GM19468 (cell line): ENCODE results near the gene MUC13.
"Not testable (repeated sequence)": the region's sequence is repeated elsewhere in the genome, so short reads cannot be mapped to it uniquely, and the experiment has no call there.

Source experiments
- ATAC-seq: cut with Tn5 transposase; IDR thresholded peaks from one replicate; pipeline ENCODE4 v1.9.1; 2021; ENCODE audit warnings: mild to moderate bottlenecking, moderate library complexity, moderate number of reproducible peaks; ENCODE audit not compliant: unreplicated experiment; ENCODE audit errors: extremely low read depth

MUC13 gene, protein sequence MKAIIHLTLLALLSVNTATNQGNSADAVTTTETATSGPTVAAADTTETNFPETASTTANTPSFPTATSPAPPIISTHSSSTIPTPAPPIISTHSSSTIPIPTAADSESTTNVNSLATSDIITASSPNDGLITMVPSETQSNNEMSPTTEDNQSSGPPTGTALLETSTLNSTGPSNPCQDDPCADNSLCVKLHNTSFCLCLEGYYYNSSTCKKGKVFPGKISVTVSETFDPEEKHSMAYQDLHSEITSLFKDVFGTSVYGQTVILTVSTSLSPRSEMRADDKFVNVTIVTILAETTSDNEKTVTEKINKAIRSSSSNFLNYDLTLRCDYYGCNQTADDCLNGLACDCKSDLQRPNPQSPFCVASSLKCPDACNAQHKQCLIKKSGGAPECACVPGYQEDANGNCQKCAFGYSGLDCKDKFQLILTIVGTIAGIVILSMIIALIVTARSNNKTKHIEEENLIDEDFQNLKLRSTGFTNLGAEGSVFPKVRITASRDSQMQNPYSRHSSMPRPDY

GRCh38 chr3:124934577-124934976, at the start of gene MUC13:
Gene MUC13, minus strand, starts transcription at chr3:124934751. Its CDS starts 39 bp downstream, at chr3:124934712.
- ATAC-seq, result no peak

DNA sequence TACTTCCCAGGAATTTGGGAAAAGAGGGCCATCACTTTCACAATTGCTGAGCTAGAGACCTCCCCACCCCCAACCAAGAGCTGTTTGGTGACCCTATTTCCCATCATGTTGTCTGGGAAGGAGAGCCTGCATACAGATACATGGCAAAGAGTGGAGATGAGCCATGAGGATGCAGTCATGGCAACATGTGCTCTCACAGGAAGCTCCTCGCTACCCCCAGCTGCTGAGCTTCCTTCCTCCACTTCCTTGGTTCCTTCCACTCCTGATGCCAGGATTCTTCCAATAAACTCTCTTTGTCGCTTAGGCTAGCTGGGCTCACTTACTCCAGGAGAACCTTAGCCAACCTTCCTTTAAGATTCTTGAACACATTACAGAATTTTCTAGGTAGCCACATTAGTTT, 48.3 kb upstream of the MUC13 start:
- ATAC-seq, result no peak

DNA sequence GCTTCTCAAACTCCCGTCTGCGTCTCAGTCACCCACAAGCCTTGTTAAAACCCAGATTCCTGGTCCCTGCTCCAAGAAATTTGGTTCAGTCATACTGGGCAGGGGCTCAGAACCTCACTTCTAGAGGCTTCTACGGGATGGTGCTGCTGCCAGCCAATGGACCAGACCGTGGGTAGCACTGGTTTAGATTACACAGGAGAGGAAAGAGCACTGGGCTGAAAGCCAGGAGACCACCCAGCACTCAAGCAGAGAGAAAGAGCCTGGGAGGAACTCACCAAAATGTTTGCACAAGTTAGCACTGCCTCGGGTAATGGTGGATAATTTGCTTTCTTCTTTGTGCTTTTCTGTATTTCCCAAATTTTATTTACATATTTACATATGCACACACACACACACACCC, 46.9 kb upstream of the MUC13 start:
- no peak for ATAC-seq

- no peak for ATAC-seq
Measured at GRCh38 chr3:124978627-124979026, 44.1 kb upstream of the MUC13 start.

DNA sequence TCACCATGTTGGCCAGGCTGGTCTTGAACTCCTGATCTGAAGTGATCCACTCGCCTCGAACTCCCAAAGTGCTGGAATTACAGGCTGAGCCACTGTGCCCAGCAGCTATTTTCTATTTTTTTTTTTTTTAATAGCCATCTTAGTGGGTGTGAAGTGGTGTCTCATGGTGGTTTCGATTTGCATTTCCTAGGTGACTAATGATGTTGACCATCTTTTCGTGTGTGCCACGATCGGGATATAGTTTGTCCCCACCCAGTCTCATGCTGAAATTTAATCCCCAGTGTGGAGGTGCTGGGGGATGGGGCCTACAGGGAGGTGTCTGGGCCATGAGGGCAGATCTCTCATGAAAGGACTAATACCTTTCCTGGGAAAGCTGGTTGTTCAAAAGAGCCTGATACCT, 41.8 kb upstream of the MUC13 start:
- no peak for ATAC-seq

DNA sequence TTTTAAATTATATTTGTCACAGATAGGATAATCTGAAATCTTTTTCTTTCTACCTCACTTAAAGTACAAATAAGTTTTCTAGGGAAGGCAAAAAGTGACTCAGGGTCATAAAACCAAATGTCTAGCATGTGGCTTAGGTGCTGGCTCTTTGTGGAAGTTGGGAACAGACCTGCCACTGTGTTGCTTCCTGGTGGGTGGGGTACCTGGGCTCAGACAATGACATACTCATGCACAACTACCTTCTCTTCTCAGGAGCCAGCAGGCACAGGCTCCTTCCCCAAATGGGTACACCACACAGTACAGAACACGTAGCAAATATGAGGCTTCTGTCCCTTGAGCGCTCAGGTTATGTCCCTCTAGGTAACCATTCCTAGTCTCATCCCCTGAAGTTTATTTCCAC, 40.1 kb upstream of the MUC13 start:
- no peak for ATAC-seq

DNA sequence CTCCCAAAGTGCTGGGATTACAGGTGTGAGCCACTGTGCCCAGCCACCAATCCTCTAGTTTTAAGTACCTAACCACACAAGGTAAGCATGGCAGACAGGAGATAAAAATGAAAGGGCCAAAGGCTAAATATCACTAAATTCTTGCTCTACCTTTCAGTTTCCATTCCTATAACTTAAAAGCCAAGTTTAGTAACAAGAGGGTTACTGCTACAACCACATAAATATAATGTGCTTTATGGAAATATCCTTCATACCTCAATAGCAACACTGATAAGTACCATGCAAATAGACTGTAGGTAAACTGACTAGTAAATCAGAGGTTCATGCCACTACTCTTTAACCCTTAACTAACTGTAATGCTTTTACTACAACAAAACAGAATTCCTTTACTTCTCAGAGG, 38.7 kb upstream of the MUC13 start:
- ATAC-seq, result no peak

- no peak for ATAC-seq
Measured at GRCh38 chr3:124972457-124972856, 37.9 kb upstream of the MUC13 start.

DNA sequence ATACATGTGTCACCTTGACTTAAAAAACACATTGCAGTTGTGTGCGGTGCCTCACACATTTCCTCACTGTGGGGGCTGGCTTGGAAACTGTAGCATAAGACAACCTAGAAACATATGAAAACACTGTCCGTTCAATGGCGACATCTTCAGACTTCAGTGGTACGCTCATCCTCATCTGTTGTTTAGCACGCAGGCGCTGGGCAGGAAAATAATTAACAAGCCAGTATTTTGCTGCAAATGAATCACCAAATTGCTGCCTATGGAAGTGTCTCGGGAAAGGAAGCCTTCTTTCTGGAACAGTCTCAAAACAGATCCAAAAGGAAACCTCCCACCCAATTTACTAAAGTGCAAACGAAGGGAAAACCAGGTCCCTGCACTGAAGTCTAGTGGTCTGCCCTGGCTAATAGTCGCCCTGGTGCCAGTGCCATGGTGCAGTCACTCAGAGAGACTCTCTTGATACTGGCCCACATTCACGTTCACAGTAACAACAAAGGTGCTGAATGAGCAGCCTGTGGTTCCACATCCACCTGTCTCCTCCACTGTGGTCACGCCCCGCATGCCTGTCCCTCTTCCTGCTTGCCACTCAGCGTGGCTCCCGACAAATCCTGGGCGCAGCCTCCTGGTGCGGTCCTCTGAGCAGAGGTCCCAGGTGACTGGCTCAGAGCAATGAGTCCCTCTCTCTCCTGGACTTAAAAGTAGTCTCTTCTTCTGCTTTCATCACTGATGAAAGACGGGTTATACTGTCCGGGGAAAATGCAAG, 35.6 kb upstream of the MUC13 start:
- no peak for ATAC-seq

- ATAC-seq, result no peak
Measured at GRCh38 chr3:124969190-124969589, 34.6 kb upstream of the MUC13 start.

DNA sequence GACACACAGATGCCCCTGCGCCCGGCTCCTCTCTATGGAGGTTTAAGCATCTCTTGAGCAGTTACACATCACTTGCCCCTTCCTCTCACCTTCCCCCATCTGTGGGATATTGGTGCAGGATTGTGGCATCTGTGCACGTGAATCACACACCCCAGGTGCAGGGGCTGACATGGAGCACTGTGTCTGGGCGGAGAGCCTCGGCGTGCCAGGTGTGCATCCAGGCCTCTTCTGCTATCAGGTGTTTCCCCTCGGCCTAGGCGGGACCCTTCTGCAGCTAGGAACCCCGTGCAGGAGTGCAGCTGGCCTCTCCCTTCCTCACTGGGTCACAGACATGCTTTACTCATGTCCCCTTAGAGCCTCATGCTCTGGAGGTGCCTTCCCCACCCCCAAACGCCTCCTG, 33.4 kb upstream of the MUC13 start:
- ATAC-seq, result no peak

DNA sequence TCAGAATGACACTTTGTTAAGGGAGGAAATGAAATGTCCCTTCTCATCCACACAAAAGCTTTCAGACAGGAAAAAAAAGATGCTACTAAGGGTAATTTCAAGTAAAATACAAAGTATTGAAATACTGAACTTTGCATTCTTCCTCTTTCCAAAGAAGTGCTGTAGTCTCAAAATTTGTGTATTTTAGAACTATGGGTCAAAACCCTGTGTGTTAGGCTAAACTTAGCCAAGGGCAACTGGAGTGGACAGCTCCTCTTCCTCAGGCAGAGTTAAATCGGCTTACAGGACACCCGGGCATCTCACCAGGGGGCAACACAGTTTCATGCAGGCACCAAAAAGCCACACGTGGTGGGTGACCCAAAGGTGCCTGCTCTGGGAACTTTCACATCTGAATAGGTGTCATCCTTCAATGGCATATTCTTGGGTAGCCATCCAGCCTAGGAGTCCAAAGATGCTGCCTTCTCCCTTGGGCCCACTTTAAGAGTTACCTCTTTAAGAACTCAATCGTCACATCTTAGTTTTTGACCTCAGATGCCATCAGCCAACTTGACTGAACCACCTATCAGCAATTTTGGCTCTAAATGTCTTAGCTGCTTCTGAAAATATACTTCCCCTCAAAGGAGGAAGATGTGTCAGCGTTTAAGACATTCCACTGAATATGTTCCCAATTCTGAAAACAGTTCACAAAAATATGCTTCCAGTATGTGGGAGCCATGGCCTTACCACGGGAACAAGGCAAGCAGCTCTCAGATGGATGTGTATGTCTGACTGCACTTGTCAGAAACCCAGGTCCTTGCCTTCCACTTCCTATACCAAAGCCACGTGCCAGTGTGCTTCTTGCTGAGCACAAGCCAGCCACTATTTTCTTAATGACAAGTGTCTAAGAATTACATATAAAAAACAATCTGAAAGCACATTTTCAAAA, 32.2 kb upstream of the MUC13 start:
- ATAC-seq, result no peak

- ATAC-seq, result no peak
Measured at GRCh38 chr3:124965413-124965812, 30.9 kb upstream of the MUC13 start.

GRCh38 chr3:124964387-124964786, 29.8 kb upstream of the MUC13 start:
- no peak for ATAC-seq

DNA sequence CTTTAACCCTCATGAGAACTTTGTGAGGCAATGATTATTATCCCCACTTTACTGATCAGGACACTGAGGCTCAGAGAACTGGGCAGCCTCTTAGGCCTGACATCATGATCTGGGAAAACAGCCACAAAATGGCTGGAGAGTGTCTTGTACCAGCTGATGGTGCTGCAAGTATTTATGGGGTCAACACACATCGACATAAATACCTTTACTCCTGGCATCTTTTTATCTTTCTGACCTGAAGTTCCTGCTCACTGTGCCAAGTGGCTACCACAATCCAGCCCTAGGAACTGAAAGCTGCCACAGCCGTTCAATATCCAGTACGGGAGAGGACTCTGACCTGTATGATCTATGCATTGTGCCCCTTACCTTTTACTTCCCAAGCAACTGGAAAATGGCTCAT, 29.2 kb upstream of the MUC13 start:
- ATAC-seq, result no peak

DNA sequence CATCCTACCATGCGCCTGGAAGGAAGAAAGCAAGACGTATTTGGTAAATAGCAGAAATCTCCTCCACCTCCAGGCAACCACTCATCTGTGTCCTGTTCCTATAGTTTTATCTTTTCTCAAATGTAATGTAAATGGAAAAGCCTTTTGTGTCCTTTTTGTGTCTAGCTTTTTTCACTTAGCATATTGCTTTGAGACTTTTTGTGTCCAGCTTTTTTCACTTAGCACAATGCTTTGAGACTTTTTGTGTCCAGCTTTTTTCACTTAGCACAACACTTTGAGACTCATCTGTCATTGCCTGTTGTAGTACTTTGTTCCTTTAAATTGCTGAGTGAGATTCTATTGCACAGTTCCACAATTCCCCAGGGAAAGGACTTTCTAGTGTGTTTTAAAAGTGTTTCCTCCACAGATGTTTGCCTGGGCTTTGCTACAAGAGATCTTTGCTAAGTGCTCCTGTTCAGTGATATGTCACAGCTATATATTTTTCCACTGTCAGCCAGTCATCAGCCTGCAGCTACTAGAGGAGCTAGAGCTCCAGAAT, 27.9 kb upstream of the MUC13 start:
- ATAC-seq, result no peak

- no peak for ATAC-seq
Measured at GRCh38 chr3:124960698-124961097, 26.1 kb upstream of the MUC13 start.

GRCh38 chr3:124960105-124960504, 25.6 kb upstream of the MUC13 start:
- no peak for ATAC-seq

DNA sequence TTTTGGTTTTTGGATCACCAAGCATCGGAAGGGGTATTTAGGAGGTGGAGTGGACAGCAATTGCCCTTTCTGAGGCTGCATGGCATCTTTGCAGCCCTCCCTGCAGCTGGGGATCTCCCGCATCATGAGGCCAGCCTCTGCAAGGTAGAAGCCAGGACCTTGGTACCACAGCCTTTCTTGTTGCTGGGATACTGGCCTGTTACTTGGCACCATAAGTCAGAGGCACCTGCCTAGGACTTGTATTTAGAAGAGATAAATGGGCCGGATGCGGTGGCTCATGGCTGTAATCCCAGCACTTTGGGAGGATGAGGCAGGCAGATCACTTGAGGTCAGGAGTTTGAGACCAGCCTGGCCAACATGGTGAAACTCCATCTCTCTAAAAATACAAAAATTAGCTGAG, 23.4 kb upstream of the MUC13 start:
- not testable (repeated sequence) for ATAC-seq

DNA sequence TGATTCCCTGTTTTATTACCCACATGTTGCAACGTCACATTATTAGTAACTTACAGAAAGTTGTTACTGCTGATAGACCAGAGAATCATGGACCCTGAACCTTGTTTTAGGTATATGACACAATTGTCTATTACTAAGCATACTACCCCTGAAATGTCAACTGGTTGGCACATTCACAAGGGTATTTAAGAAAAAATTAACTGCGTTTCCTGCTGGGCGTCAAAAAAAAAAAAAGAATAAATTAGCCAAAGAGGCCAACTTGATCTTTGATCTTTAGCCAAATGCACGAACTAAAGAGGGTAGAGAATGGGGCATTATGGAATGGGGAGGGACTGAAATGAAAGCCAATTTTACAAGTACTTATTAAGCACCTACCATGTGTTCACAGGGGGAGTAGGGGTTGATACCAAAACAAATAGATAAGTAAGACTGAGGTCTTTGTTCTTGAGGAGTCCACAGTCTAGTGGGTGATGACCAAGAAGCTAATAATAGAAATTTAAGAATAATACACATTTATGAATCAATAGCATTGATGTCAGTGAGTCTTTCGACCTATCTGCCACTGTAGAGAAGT, 17.8 kb upstream of the MUC13 start:
- no peak for ATAC-seq
